NOMO-1 (cell line): ENCODE results near the gene SSPN.

Source experiments
- DNase-seq, 2 experiments: peaks; one replicate each; lab custom pipeline; 2025; ENCODE audit not compliant: unreplicated experiment in 2 of 2; lab: John Stamatoyannopoulos, UW

SSPN gene

DNA sequence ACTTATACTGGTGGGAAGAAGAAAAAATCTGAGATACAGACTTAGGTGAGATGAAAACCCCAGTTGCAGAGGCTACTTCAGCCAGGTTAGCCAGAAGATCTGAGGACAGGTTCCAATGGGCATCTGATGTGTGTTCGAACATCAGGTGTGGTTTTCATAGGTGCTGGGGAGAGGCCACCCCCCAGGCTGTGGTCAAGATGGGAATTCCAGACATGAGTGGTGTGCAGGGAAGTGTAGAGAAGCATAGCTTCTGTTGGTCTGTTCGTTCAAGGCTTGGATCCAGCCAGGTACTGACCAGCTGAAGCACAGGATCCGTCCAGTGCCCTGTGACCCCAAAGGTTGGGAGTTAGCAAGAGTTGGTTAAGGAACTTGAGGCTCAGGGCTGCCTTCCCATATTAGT is 85.5 kb downstream of the SSPN start:
- DNase-seq: no peak

DNA sequence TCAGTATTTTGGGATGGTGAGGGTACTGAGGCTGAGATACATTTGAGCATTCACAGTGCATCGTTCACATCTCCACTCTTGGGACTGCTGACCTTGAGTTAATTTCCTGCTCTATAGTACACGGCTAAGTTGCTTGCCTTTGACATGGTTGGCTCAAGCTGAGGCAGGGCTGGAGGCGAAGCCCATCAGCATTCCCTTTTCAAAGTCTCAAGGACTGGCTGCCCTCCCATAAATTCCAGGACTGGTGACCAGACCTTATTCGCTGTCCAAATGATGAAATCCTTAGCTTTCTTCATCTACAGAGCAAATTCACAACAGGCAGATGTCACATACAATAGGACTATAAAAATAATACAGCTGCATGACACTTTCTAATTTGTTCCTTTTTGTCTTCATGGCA is 85.9 kb downstream of the SSPN start:
- no peak for DNase-seq

DNA sequence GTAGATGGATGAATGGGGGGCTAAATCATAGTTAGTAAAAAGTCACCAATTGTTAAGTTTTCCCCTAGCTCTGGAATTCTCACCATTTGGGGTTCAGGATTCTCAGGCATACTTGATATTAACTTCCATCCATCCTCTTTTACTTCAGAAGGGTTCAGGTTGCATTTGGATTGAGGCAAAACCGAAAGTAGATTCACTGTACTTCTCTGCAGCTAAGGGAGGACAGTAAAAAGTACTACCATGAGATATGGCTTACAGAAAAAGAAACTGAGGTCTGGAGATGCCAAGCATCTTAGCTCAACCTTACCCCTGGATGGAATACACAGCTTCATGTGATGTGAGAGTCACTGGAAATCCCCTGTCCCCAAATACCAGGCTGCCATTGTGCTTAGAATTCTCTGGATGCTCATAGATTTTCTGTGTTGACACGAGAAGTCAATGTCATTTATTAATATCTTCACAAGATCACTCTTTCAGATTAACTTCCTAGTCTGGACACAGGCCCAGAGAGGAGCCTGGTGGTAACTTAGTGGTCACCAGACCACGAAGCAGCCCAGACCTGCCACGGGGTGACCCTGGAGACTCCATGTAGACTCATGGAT is 87.1 kb downstream of the SSPN start:
- DNase-seq: no peak

DNA sequence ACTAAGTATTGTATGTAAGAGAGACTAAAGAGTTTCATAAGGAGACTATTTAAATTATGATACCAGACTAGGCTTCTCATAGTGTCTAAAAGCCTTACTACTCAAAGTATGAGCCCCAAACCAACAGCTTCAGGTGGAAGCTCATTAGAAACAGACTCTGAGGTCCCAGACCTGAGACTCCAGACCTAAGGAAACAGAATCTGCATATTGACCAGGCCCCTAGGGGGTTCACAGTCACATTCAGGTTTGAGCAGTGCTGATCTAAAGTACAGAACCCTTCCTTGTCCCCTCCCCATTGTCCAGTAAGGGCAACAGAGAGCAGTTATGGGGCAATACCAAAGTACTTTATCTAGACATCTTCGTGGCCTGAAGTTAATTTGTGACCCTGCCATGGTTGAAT is 87.7 kb downstream of the SSPN start:
- DNase-seq: no peak

DNA sequence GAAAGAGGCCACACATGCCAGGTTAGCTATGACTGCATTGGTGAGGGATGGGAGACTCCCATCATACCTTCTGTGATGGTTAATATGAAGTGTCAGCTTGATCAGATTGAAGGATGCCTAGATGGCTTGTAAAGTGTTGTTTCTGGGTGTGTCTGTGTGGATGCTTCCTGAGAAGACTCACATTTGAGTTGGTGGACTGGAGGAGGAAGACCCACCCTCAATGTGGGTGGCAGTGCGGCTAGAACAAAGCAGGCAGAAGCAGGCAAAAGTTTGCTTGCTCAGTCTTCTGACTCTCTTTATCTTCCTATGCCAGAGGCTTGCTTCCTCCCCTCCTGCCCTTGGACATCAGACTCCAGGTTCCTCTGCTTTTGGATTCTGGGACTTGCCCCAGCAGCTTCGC is 88.2 kb downstream of the SSPN start:
- DNase-seq: no peak

DNA sequence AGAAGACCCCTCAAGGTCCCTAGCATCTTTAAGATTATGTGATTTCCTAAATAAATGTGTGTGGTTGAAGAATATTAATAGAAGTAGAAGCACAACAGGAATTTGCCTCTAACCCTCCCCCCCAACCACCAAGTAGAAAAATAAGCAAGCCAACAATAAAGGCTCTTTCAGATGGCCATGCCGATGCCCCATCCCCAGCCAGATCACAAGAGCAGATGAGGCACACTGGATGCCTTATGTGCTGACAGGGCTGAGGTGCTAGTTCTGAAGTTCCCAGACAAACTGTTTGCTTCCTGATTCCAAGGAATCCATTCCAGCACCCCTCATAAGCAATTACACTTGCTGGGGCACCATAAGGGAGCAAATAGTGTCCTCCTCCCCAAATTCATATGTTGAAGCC is 90.0 kb downstream of the SSPN start:
- no peak for DNase-seq

DNA sequence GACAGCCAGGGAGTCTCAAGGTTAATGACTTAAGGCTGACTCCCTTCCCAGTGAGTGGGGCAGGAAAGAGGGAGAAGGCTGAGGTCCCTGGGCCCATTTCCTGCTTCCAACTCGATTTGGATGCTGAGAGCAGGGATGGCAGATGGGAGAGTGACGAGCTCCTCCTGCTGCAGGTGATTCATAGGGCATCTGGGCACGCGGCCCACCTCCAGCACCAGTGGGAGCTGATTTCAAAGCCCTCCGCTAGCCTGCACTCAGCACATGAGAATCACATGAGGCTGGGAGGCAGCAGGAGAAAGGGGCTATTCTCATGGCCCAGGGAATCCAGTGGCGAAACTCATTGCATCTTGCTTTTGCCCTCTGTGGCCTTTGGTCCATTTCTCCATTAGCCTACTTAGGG is 90.8 kb downstream of the SSPN start:
- DNase-seq: no peak

DNA sequence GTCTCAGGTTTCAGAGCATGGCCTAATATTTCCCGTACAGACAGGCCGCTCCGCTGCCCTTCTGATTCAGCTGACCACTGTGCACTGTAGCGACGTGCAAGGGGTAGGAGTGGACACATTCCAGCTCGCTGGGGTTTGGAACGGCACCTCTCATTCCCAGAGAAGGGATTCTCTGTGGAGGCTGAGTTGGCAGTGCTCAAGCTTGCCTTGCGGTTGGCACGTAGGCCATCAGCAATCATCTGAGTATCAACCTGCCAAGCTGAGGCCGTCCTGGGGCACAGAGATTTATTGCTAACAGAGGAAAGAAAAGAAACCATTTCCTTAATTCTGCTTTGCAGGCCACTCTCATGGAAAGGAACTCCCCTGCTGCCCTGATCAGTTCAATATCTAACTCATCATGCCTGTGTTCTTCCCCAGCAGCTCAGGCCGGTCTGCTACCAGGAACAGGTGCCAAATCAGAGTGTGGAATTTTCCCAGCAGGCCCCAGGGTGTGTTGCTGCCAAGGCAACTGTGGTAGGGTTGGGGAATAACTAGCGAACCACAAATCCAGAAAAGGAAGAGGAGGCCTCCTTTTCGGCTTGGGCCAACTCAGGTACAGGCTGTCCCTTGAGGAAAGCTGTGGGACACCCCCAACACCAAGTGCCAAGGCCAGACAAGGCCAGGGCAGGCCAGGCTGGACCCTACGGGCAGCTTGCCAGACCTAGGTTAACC is 92.5 kb downstream of the SSPN start:
- DNase-seq: peak; percentile 46 to 61

DNA sequence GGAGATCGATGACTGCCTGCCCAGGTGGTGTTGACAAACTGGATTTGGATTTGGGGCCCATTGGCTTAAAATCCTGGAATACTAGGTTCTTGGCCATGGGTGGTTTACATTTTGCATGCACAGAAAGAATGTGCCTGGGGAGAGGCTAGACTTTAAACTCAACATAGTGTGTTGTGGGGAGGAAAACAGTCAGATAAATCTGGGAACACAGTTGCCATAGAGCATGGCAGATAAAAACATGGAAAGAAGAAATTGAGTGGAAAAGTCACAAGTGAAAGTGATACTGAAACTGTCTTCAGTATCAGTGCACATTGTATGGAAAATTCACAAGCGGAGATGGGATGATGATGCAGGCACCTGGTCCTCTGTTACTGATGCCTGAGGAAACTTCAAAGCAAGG is 95.2 kb downstream of the SSPN start:
- no peak for DNase-seq

DNA sequence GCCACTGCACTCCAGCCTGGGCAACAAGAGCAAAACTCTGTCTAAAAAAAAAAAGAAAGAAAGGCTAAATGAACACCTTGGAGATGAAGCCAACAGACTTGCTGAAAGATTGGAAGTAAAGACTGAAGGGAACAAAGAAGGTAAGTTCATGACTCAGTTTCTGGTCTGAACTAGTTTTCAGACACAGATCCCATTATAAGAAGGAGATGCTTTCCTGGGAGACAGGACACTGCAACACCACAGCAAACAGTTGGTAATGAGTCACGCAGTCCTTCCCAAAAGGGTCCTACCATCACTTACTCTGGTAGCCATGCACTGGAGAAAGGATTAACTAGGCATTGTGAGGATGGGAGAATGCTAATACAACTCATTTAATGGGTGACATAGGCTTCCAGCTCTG is 97.2 kb downstream of the SSPN start:
- no peak for DNase-seq

DNA sequence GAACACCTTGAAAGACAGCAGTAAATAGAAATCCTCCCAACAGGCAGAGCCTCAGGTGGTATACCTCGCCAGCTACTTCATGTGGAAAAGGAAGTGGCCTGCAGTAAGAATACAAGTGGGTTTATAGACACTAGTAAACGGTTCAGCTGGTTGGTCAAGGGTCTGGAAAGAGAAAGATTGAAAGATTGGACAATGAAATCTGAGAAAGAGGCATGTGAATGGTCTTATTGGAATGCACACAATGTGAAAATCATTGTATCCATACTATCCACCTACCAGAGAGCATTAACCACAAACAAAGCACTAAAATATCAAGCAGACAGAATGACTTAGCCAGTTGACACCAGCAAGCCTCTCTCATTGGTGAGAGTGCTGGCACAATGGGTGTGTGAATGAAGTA is 98.2 kb downstream of the SSPN start:
- DNase-seq: no peak

DNA sequence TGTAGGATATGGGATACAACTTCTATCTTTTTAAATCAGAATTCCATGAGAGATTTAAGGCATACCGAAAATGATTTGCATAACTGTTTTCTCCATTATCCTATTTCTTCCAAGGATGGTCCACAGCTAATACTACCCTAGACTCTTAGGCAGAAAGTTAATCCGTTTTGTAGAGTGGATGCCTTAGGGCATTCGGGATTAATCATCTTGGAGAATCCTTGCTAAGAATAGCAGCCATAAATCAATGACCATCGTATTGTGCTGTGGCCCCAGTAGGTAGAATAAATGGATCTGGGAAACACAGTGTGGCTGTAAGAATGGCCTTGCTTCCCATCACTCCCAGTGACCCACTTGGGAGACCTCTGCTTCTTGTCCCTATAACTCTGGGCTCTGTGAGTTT is 99.6 kb downstream of the SSPN start:
- DNase-seq: no peak

DNA sequence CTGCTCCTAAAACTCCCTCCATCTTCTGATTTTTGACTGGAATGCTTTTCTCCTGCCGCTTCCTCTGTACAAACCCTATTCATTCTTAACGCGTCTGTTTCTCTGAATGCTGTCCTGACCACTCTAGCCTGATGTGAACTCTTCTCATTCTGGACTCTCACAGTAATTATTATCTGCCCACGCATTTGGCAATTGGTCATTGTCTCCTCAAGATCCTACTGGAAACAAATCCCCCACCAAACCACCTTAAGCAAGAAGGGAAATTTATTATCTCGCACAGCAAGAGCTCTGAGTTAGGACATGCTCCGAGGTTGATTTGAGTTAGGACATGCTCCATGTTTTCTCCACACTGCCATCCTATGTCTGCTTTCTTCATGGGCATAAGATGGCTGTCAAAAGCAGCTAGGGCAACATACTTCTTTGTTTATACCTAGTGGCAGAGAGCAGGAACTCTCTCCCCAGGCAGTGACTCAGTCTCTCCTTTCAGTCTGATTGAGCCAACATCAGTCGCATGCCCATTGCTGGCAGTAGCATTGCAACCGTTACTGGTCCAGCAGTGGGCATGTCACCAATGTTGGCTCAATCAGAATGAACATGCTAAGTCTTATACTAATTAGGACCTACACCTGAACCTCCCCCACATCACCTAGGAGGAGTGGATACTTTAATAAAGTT is 102.2 kb downstream of the SSPN start:
- no peak for DNase-seq

DNA sequence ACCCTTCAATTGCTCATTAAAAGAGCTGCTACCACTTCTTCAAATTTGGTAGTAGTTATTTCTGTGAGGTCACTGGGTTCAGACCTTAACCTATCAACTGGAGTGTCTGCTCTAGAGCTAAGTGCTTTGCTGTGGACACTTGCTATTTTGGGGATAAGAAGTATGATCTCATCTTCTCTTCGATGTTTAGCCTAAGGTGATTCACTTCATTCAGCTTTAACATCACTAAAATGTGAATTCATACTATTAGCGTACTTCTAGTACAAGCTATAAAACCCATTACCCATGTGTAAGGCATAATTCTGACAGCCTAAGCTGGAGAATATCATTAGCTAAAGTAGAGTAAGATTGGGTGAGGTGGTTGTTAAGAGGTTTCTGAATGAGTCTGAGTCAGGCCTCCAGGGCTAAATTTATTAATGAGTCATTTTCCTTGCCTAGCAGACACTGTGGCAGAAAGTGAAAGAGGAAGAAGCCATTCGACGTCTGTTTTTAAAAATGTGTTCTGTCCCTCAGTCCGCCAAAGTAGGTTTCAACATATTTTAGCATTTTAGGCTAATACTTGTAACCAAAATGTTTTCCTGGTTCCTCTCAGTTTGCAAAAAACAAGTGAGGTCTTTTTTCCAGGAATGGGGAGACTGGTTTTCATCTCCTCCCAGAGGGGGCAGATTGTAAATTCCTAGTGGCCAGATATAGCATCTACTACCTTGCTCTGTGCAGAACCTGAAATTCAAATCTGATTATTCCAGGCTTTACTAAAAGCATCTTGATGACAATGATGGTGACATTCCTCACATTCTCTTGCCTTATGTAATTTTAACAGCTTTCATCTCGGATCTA is 103.6 kb downstream of the SSPN start:
- DNase-seq: peak; percentile 88 to 97

DNA sequence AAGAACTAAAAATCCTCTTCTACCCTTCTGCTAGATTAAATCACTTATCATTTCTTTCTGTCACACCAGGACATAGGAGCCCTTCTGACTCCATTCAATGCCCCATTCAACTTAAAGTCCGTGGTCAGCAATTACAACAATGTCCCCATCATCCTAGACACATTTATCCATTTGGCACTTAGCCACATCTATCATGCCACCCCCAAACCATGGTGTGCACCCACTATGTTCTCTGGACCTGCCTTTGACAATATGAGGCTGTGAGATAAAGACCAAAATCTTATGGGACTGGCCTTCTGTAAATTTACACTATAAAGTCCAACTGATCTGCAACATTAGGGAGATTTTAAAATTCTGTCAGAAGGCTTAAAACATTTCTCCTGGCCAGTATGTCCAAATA is 104.4 kb downstream of the SSPN start:
- no peak for DNase-seq
